Measurements from ENCODE around the gene CNTNAP4. TPM values are rescaled to one million over a fixed set of nuclear protein-coding genes. Genes with fewer than 3 reads are reported as not detected.

The CNTNAP4 gene
- total RNA-seq, 1 donor from 2014 or later = 1.2 TPM

- Mint-ChIP-seq H3K4me3 (ENCODE audit: unreplicated experiment) (no peak overlapping the region), H3K27me3 (ENCODE audit: unreplicated experiment) (no peaks in the 10 kb centered on the region), H3K36me3 (ENCODE audit: unreplicated experiment) (no peaks in the 10 kb centered on the region), H3K9me3 (ENCODE audit: unreplicated experiment) (no peaks in the 10 kb centered on the region), H3K4me1 (ENCODE audit: low read depth, unreplicated experiment) (no peaks in the 10 kb centered on the region), H3K27ac (ENCODE audit: unreplicated experiment) (no peak overlapping the region)
- no peak for DNase-seq
- no peak for TF ChIP-seq CTCF (IDR thresholded peaks at IDR 0.05; ENCODE audit: partially characterized antibody, unreplicated experiment)
These were observed 100.8 kb downstream of the CNTNAP4 start for GRCh38 chr16:76378020-76378419.

GRCh38 chr16:76381096-76381495, 103.9 kb downstream of the CNTNAP4 start:
- Mint-ChIP-seq H3K27me3 (ENCODE audit: unreplicated experiment) (no peaks in the 10 kb centered on the region), H3K4me1 (ENCODE audit: low read depth, unreplicated experiment) (no peaks in the 10 kb centered on the region), H3K27ac (ENCODE audit: unreplicated experiment) (no peak overlapping the region), H3K36me3 (ENCODE audit: unreplicated experiment) (no peaks in the 10 kb centered on the region), H3K4me3 (ENCODE audit: unreplicated experiment) (no peak overlapping the region), H3K9me3 (ENCODE audit: unreplicated experiment) (no peaks in the 10 kb centered on the region)
- no peak for DNase-seq
- TF ChIP-seq CTCF (IDR thresholded peaks at IDR 0.05; ENCODE audit: partially characterized antibody, unreplicated experiment) = no peak

- Mint-ChIP-seq H3K27ac (ENCODE audit: unreplicated experiment) (no peak overlapping the region), H3K36me3 (ENCODE audit: unreplicated experiment) (no peaks in the 10 kb centered on the region), H3K27me3 (ENCODE audit: unreplicated experiment) (no peaks in the 10 kb centered on the region), H3K9me3 (ENCODE audit: unreplicated experiment) (no peaks in the 10 kb centered on the region), H3K4me1 (ENCODE audit: low read depth, unreplicated experiment) (no peaks in the 10 kb centered on the region), H3K4me3 (ENCODE audit: unreplicated experiment) (no peak overlapping the region)
- no peak for DNase-seq
- TF ChIP-seq CTCF (IDR thresholded peaks at IDR 0.05; ENCODE audit: partially characterized antibody, unreplicated experiment) = no peak
These were observed 108.5 kb downstream of the CNTNAP4 start for GRCh38 chr16:76385601-76386230.

GRCh38 chr16:76386784-76387183, 109.6 kb downstream of the CNTNAP4 start:
- H3K36me3 Mint-ChIP-seq (ENCODE audit: unreplicated experiment) = no peaks in the 10 kb centered on the region
- H3K4me3 Mint-ChIP-seq (ENCODE audit: unreplicated experiment) = no peak overlapping the region
- no peaks in the 10 kb centered on the region for H3K9me3 Mint-ChIP-seq (ENCODE audit: unreplicated experiment)
- TF ChIP-seq CTCF (IDR thresholded peaks at IDR 0.05; ENCODE audit: partially characterized antibody, unreplicated experiment) = no peak
- no peaks in the 10 kb centered on the region for H3K27me3 Mint-ChIP-seq (ENCODE audit: unreplicated experiment)
- H3K27ac Mint-ChIP-seq (ENCODE audit: unreplicated experiment) = no peak overlapping the region
- no peak for DNase-seq
- H3K4me1 Mint-ChIP-seq (ENCODE audit: low read depth, unreplicated experiment) = no peaks in the 10 kb centered on the region

- H3K9me3 Mint-ChIP-seq (ENCODE audit: unreplicated experiment) = no peaks in the 10 kb centered on the region
- H3K4me1 Mint-ChIP-seq (ENCODE audit: low read depth, unreplicated experiment) = no peaks in the 10 kb centered on the region
- TF ChIP-seq CTCF (IDR thresholded peaks at IDR 0.05; ENCODE audit: partially characterized antibody, unreplicated experiment) = no peak
- H3K36me3 Mint-ChIP-seq (ENCODE audit: unreplicated experiment) = no peaks in the 10 kb centered on the region
- no peak overlapping the region for H3K4me3 Mint-ChIP-seq (ENCODE audit: unreplicated experiment)
- DNase-seq = no peak
- no peaks in the 10 kb centered on the region for H3K27me3 Mint-ChIP-seq (ENCODE audit: unreplicated experiment)
- no peak overlapping the region for H3K27ac Mint-ChIP-seq (ENCODE audit: unreplicated experiment)
These were observed 110.8 kb downstream of the CNTNAP4 start for GRCh38 chr16:76387994-76388393.

Data from glutamatergic neuron (in vitro differentiated cells).